ENCODE results near the gene AKAP6. TPM values are rescaled to one million over a fixed set of nuclear protein-coding genes. Genes with fewer than 3 reads are reported as not detected.

Gene AKAP6
- total and polyA plus RNA-seq, 10 of the 15 experiments (the other 5 are each of a cell fraction or from before 2014, with no cell fraction given), result 0.35 to 5.9 (median 2.2) TPM

GRCh38 chr14:32816588-32816987 lies 487.5 kb downstream of the AKAP6 start (continued):
- no peak for TF ChIP-seq JUND (IDR thresholded peaks at IDR 0.05; ENCODE audit: low read depth, low read length)
- TF ChIP-seq ZNF384 (IDR thresholded peaks at IDR 0.05; ENCODE audit: borderline replicate concordance, low read depth, low read length), result no peak
- TF ChIP-seq NR2F1 (conservative IDR thresholded peaks at IDR 0.05), result no peak
- no peak for TF ChIP-seq ESRRA (IDR thresholded peaks at IDR 0.05; ENCODE audit: low read length)
- TF ChIP-seq E2F4 (IDR thresholded peaks at IDR 0.05; ENCODE audit: low read depth, low read length), result no peak
- no peak for TF ChIP-seq BMI1 (IDR thresholded peaks at IDR 0.05; ENCODE audit: borderline replicate concordance)
- no peak for TF ChIP-seq BCL3 (IDR thresholded peaks at IDR 0.05; ENCODE audit: borderline replicate concordance, insufficient read depth, low read depth, low read length, poor library complexity, severe bottlenecking)
- no peak for TF ChIP-seq FOXM1 (IDR thresholded peaks at IDR 0.05; ENCODE audit: low read depth, low read length)
- no peak for TF ChIP-seq STAT1 (conservative IDR thresholded peaks at IDR 0.05)
- TF ChIP-seq ZBTB33 (IDR thresholded peaks at IDR 0.05), result no peak
- TF ChIP-seq TCF12 (IDR thresholded peaks at IDR 0.05; ENCODE audit: low read depth, low read length), result no peak
- TF ChIP-seq RAD21 (IDR thresholded peaks at IDR 0.05; ENCODE audit: insufficient read depth, low read depth, low read length), result no peak
- no peak for TF ChIP-seq TCF3 (IDR thresholded peaks at IDR 0.05; ENCODE audit: borderline replicate concordance, insufficient read depth, low read depth, low read length)
- TF ChIP-seq HDAC2 (IDR thresholded peaks at IDR 0.05), result no peak
